HEK293 (cell line): ENCODE measurements around the gene FASLG.

Source experiments
- CTCF ChIA-PET: fragments of 350-600 bp; formaldehyde crosslinking; extraction: SDS; loops from one replicate; lab custom pipeline; 2021; ENCODE audit warnings: antibody characterized with exemption; lab: Yijun Ruan, JAX
- POLR2A ChIA-PET: fragments of 300-600 bp; formaldehyde crosslinking; extraction: SDS; loops from one replicate; lab custom pipeline; 2020; ENCODE audit warnings: antibody characterized with exemption, inconsistent platforms; lab: Yijun Ruan, JAX
- H3K27ac ChIP-seq: fragments of 200-500 bp; sonication (Bioruptor generic); 2 replicates; pipeline ENCODE4 v1.5.1; 2014; ENCODE audit warnings: low read depth, low read length, control low read depth, inconsistent platforms; ENCODE audit errors: extremely low read depth
- H3K36me3 ChIP-seq, 2 experiments: fragments of 200-500 bp in 1 of 2; sonication (Bioruptor generic) in 1 of 2; 1 replicate in 1 of 2; 2 replicates in 1 of 2; pipeline ENCODE4 v1.5.1; 2014 to 2017; ENCODE audit warnings: inconsistent platforms in 2 of 2, low read length in 2 of 2; ENCODE audit not compliant: control insufficient read depth in 2 of 2, insufficient read depth in 1 of 2
- H3K4me1 ChIP-seq: fragments of 200-500 bp; sonication (Bioruptor generic); 2 replicates; pipeline ENCODE4 v1.5.1; 2014; ENCODE audit warnings: mild to moderate bottlenecking, low read length, inconsistent platforms; ENCODE audit not compliant: control insufficient read depth, insufficient read depth
- H3K4me3 ChIP-seq: 2 replicates; pipeline ENCODE4 v1.5.1; 2011; ENCODE audit warnings: low read depth, mild to moderate bottlenecking, control low read depth, low read length, moderate library complexity
- H3K9me3 ChIP-seq: fragments of 200-500 bp; sonication (Bioruptor generic); 2 replicates; pipeline ENCODE4 v1.5.1; 2014; ENCODE audit warnings: low read depth, low read length, inconsistent platforms; ENCODE audit not compliant: control insufficient read depth, insufficient read depth
- BCL11B ChIP-seq: fragments of 450-650 bp; formaldehyde crosslinking; IDR thresholded peaks from 2 replicates; pipeline ENCODE4 v1.5.1; 2016; ENCODE audit warnings: low read depth, missing biosample characterization, missing genetic modification characterization
- EGR2 ChIP-seq: fragments of 450-650 bp; formaldehyde crosslinking; IDR thresholded peaks from 2 replicates; pipeline ENCODE4 v1.5.1; 2016; ENCODE audit warnings: low read depth, missing biosample characterization, missing genetic modification characterization
- KLF8 ChIP-seq: fragments of 450-650 bp; formaldehyde crosslinking; IDR thresholded peaks from 2 replicates; pipeline ENCODE4 v1.5.1; 2016; ENCODE audit warnings: missing biosample characterization, missing genetic modification characterization
- ZBTB20 ChIP-seq: fragments of 450-650 bp; formaldehyde crosslinking; IDR thresholded peaks from 2 replicates; pipeline ENCODE4 v1.5.1; 2016; ENCODE audit warnings: missing biosample characterization, missing genetic modification characterization
- ZFP3 ChIP-seq: fragments of 450-650 bp; formaldehyde crosslinking; IDR thresholded peaks from 2 replicates; pipeline ENCODE4 v1.5.1; 2016; ENCODE audit warnings: low read depth, missing biosample characterization, missing genetic modification characterization
- ZNF175 ChIP-seq: fragments of 450-650 bp; formaldehyde crosslinking; IDR thresholded peaks from 2 replicates; pipeline ENCODE4 v1.5.1; 2016; ENCODE audit warnings: missing biosample characterization, missing genetic modification characterization
- ZNF221 ChIP-seq: fragments of 450-650 bp; formaldehyde crosslinking; IDR thresholded peaks from 2 replicates; pipeline ENCODE4 v1.5.1; 2017; ENCODE audit warnings: missing biosample characterization, missing genetic modification characterization, borderline replicate concordance
- ZNF37A ChIP-seq: fragments of 450-650 bp; IDR thresholded peaks from 2 replicates; pipeline ENCODE4 v1.5.1; 2018; ENCODE audit warnings: missing biosample characterization, missing genetic modification characterization
- ZNF404 ChIP-seq: fragments of 450-650 bp; formaldehyde crosslinking; IDR thresholded peaks from 2 replicates; pipeline ENCODE4 v1.5.1; 2017; ENCODE audit warnings: missing biosample characterization, missing genetic modification characterization
- ZNF416 ChIP-seq: fragments of 450-650 bp; formaldehyde crosslinking; IDR thresholded peaks from 2 replicates; pipeline ENCODE4 v1.5.1; 2016; ENCODE audit warnings: missing biosample characterization, missing genetic modification characterization
- ZNF704 ChIP-seq: fragments of 450-650 bp; formaldehyde crosslinking; IDR thresholded peaks from 2 replicates; pipeline ENCODE4 v1.5.1; 2016; ENCODE audit warnings: missing biosample characterization, missing genetic modification characterization
- ZNF843 ChIP-seq: fragments of 450-650 bp; formaldehyde crosslinking; IDR thresholded peaks from 2 replicates; pipeline ENCODE4 v1.5.1; 2016; ENCODE audit warnings: missing biosample characterization, missing genetic modification characterization
- TF ChIP-seq, protein P1 (sequence below): fragments of 450-650 bp; formaldehyde crosslinking; IDR thresholded peaks from 2 replicates; pipeline ENCODE4 v1.5.1; 2016; ENCODE audit warnings: missing biosample characterization, missing genetic modification characterization
- TF ChIP-seq, protein P2 (sequence below): fragments of 450-650 bp; formaldehyde crosslinking; IDR thresholded peaks from 2 replicates; pipeline ENCODE4 v1.5.1; 2017; ENCODE audit warnings: missing biosample characterization, missing genetic modification characterization
- TF ChIP-seq, protein P3 (sequence below): fragments of 450-650 bp; formaldehyde crosslinking; optimal IDR thresholded peaks from 2 replicates; pipeline ENCODE3; 2016; ENCODE audit warnings: missing biosample characterization, mild to moderate bottlenecking, missing genetic modification characterization

FASLG gene

DNA sequence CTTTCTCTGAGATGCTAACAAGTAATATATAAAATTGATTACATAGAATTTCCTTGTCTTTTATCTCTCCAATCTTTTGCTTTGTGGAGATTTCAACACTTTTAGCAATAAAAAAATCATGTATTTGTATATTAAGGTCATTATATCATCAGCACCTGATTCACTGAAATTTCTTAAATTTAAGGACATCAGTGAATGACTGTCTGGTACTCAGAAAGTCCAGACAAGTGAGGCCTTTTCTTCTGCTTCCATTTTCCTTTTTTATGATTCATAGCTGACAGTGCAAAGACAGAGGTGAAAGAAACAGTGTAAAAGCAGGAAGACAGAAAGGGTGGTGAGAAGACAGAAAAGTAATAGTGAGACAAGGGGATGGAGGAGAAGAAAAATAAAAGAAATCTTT lies 54.6 kb downstream of the FASLG start:
- TF ChIP-seq ZNF404 (no peak), EGR2 (no peak), ZFP3 (tag by site-specific recombination) (no peak), BCL11B (tag by site-specific recombination) (no peak), ZNF704 (no peak), ZNF175 (no peak), ZBTB20 (tag by site-specific recombination) (no peak), ZNF37A (tag by site-specific recombination) (no peak), ZNF221 (tag by site-specific recombination) (no peak), KLF8 (tag by site-specific recombination) (no peak), ZNF843 (tag by site-specific recombination) (no peak), ZNF416 (tag by site-specific recombination) (no peak)
- TF ChIP-seq, protein P1, sequence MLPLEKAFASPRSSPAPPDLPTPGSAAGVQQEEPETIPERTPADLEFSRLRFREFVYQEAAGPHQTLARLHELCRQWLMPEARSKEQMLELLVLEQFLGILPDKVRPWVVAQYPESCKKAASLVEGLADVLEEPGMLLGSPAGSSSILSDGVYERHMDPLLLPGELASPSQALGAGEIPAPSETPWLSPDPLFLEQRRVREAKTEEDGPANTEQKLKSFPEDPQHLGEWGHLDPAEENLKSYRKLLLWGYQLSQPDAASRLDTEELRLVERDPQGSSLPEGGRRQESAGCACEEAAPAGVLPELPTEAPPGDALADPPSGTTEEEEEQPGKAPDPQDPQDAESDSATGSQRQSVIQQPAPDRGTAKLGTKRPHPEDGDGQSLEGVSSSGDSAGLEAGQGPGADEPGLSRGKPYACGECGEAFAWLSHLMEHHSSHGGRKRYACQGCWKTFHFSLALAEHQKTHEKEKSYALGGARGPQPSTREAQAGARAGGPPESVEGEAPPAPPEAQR (tag by site-specific recombination), result no peak
- TF ChIP-seq, protein P2, sequence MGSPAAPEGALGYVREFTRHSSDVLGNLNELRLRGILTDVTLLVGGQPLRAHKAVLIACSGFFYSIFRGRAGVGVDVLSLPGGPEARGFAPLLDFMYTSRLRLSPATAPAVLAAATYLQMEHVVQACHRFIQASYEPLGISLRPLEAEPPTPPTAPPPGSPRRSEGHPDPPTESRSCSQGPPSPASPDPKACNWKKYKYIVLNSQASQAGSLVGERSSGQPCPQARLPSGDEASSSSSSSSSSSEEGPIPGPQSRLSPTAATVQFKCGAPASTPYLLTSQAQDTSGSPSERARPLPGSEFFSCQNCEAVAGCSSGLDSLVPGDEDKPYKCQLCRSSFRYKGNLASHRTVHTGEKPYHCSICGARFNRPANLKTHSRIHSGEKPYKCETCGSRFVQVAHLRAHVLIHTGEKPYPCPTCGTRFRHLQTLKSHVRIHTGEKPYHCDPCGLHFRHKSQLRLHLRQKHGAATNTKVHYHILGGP (tag by site-specific recombination), result no peak
- TF ChIP-seq, protein P3, sequence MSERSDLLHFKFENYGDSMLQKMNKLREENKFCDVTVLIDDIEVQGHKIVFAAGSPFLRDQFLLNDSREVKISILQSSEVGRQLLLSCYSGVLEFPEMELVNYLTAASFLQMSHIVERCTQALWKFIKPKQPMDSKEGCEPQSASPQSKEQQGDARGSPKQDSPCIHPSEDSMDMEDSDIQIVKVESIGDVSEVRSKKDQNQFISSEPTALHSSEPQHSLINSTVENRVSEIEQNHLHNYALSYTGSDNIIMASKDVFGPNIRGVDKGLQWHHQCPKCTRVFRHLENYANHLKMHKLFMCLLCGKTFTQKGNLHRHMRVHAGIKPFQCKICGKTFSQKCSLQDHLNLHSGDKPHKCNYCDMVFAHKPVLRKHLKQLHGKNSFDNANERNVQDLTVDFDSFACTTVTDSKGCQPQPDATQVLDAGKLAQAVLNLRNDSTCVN (tag by site-specific recombination), result no peak
- TF ChIP-seq, all 188 proteins: peak for 0
- H3K27ac ChIP-seq, result no peak overlapping the region
- H3K9me3 ChIP-seq, result no peaks in the 10 kb centered on the region
- no peaks in the 10 kb centered on the region for H3K4me1 ChIP-seq
- ChIA-PET CTCF (interaction anchor here (1.2 to 1.4 kb wide), 2 partner anchors 14 to 262 kb away, joined by 3 to 5 read pairs; no protein-coding TSS in a partner anchor), POLR2A (no interaction called here)
- no peak overlapping the region for H3K4me3 ChIP-seq
- H3K36me3 ChIP-seq, result no peaks in the 10 kb centered on the region
